ENCODE measurements around the gene RHOT2.

The RHOT2 gene

DNA sequence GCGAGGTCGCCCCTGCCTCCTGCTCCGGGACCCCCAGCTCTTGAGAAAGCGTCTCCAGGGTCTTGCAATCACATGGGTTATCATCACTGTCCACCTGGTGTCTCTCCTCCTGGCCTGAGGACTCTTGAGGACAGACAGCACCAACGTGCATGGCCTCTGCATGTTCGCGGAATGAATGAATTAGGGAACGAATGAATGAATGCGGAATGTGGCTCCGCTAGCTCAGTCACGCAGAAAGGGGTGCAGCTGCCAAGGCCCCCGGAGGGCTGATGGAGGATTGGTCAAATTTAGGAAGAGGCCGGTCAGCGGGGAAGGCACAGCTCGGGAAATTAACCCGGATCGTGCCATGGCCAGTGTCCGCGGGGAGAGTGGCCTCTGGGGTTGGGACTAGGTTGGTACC is 34.4 kb downstream of the RHOT2 start:
- H3K4me3 ChIP-seq (ENCODE audit: low read length), result no peak overlapping the region
- TF ChIP-seq, protein P1, sequence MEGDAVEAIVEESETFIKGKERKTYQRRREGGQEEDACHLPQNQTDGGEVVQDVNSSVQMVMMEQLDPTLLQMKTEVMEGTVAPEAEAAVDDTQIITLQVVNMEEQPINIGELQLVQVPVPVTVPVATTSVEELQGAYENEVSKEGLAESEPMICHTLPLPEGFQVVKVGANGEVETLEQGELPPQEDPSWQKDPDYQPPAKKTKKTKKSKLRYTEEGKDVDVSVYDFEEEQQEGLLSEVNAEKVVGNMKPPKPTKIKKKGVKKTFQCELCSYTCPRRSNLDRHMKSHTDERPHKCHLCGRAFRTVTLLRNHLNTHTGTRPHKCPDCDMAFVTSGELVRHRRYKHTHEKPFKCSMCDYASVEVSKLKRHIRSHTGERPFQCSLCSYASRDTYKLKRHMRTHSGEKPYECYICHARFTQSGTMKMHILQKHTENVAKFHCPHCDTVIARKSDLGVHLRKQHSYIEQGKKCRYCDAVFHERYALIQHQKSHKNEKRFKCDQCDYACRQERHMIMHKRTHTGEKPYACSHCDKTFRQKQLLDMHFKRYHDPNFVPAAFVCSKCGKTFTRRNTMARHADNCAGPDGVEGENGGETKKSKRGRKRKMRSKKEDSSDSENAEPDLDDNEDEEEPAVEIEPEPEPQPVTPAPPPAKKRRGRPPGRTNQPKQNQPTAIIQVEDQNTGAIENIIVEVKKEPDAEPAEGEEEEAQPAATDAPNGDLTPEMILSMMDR (IDR thresholded peaks at IDR 0.05; ENCODE audit: insufficient read depth, low read depth, low read length, missing control alignments), result no peak
- no peak for DNase-seq (ENCODE audit: low read depth)

DNA sequence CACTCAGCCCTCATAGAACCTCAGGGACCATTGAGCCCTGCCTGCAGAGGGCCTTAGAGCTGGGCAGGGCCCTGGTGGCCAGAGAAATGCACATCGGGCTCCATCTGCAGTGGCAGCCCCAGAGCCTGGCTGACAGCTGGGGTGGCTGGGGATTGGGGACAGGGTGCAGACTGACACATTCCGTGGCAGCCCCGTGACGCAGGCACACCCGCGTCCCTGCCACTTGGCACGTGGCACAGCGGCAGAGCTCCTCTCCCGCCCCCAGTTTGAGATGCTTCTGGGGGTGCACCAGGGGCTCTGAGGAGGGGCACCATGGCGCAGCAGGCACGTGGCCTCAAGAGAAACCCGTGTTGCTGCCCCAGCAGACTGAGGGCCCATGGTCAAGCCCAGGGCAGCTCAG is 35.5 kb downstream of the RHOT2 start:
- DNase-seq (ENCODE audit: low read depth), result no peak
- TF ChIP-seq, protein P1 (IDR thresholded peaks at IDR 0.05; ENCODE audit: insufficient read depth, low read depth, low read length, missing control alignments), result no peak
- no peak overlapping the region for H3K4me3 ChIP-seq (ENCODE audit: low read length)

DNA sequence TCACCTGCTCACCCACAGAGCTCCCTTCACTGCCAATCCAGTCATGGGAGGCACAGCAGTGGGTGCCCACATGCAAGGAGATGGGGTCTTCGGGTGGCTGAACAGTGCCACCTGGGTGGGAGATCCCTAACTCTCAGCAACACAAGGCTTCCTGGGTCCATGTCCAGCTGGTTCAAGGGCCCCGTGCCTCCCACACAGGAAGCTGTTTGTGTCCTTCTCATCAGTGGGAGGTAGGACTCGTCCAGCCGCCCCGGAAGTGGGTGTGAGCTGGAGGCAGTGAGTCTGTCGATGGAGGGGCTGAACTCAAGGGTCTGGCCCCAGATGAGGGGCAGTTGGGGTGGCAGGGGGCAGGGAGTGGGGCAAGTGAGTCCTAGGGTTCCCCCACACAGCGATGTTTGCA is 36.1 kb downstream of the RHOT2 start:
- TF ChIP-seq, protein P1 (IDR thresholded peaks at IDR 0.05; ENCODE audit: insufficient read depth, low read depth, low read length, missing control alignments), result no peak
- H3K4me3 ChIP-seq (ENCODE audit: low read length), result no peak overlapping the region
- DNase-seq (ENCODE audit: low read depth), result no peak

DNA sequence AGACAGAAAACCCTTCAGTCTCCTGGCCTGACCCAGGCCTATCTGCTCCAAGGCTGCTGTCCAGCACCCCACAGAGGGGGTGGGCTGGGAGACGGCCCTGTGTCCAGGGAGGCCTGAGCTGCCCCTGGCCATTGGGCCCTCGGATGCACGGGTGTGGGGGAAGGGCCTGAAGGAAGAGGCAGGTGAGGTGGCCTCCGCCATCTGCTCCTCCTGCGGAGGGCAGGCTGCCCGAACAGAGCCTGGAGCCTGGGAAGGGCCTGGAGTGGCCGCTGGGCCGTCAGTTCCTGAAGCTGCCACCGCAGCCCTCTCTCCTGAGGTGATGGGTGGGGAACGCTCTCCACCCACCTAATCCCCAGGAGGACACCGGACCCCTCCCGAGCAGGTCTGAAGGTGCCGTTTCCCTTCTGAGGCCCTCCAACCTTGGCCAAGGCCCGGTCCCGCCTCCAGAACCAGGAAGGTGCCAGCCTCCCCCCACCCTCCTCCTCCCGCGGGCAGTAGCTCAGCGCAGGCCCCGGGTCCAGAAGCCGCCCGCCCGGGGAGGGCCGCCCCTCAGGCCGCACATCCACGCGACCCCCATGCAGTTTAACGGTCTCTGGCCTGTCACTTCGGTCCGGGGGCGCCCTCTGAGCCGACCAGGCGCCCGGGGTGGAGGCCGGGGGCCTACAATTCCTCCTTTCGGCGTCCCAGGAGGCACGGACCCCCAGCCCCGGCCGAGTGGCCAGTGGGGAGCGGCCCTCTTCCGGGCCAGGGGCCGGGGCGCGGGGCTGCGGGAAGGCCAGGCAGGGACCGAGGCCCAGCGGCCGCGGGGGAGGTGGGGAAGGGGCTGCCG is 36.8 kb downstream of the RHOT2 start:
- TF ChIP-seq, protein P1 (IDR thresholded peaks at IDR 0.05; ENCODE audit: insufficient read depth, low read depth, low read length, missing control alignments), result no peak
- H3K4me3 ChIP-seq (ENCODE audit: low read length), result peak overlapping the region; percentile 21
- DNase-seq (ENCODE audit: low read depth), result no peak

- TF ChIP-seq, protein P1 (IDR thresholded peaks at IDR 0.05; ENCODE audit: insufficient read depth, low read depth, low read length, missing control alignments), result no peak
- peak; percentile 60 for DNase-seq (ENCODE audit: low read depth)
- H3K4me3 ChIP-seq (ENCODE audit: low read length), result peak within 1 kb of the TSS; percentile 21
Measured at GRCh38 chr16:705431-706188, 37.7 kb downstream of the RHOT2 start, which contains the start of gene FBXL16. FBXL16 (minus strand) TSS chr16:705801; CDS start chr16:697405, 8,396 bp downstream.

DNA sequence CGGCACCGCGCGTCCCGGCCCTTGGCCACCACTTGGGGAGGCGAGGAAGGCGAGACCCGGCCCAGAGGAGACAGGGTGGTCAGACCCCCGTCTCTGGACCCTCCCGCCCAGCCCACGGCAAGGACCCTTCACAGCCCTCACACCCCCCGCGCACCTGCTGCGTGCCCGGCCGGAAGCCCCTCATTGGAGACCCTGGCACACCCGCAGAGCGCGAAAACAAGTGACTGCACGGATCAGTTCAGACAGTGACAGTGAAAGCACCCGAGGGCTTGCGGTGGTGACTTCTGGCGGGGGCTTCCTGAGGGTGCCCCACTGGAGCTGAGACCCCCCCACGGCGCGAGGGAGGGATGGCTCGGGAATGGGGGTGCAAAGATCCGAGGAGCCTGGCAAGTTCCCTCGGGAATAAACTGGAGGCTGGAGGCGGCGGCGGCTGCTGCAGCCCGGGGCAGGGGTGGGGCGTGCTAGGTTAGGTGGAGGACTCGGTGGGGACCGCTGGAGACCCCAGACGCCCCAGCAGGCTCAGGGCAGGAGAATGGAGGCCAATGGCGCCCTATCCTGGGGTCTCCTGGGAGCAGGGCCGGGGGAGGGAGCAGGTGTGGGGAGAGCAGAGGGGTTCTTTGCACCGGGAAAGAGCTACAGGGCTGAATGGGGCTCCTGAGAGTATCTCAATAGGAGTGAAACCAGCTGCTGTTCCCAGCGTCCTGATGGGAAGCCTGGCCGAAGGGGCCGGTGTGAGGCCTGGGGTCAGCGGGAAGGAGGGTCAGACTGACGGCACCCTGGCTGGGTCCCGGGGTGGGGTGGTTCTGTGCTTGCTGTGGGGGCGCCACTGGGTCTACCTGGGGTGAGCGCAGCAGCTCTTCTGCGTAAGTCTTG is 38.5 kb downstream of the RHOT2 start:
- H3K4me3 ChIP-seq (ENCODE audit: low read length), result no peak overlapping the region
- no peak for DNase-seq (ENCODE audit: low read depth)
- TF ChIP-seq, protein P1 (IDR thresholded peaks at IDR 0.05; ENCODE audit: insufficient read depth, low read depth, low read length, missing control alignments), result no peak
